NCI-H187 treated with DMSO at 0.1 percent for 48 hours (cell line): ENCODE measurements around the gene CTNND2.
A peak's percentile ranks its signal among the peaks of the same experiment; 100 is the strongest.

Experiments used
- DNase-seq: peaks from one replicate; lab custom pipeline; 2025; lab: John Stamatoyannopoulos, UW

CTNND2 gene

GRCh38 chr5:11595045-11595444, 309.2 kb downstream of the CTNND2 start:
- DNase-seq = no peak

GRCh38 chr5:11594021-11594420, 310.2 kb downstream of the CTNND2 start:
- DNase-seq = no peak

GRCh38 chr5:11590475-11590874, 313.8 kb downstream of the CTNND2 start:
- DNase-seq = no peak

- DNase-seq = no peak
Observed at GRCh38 chr5:11588803-11589202, 315.4 kb downstream of the CTNND2 start.

- DNase-seq = no peak
Observed at GRCh38 chr5:11584017-11584416, 320.2 kb downstream of the CTNND2 start.

GRCh38 chr5:11579351-11579750, 324.9 kb downstream of the CTNND2 start:
- DNase-seq = no peak

- DNase-seq = no peak
Observed at GRCh38 chr5:11574787-11575186, 329.5 kb downstream of the CTNND2 start.

- DNase-seq = no peak
Observed at GRCh38 chr5:11573140-11573992, 330.9 kb downstream of the CTNND2 start.

- no peak for DNase-seq
Observed at GRCh38 chr5:11564706-11565105, 339.5 kb downstream of the CTNND2 start.

- no peak for DNase-seq
Observed at GRCh38 chr5:11563822-11564221, 340.4 kb downstream of the CTNND2 start.

- no peak for DNase-seq
Observed at GRCh38 chr5:11560915-11561697, 343.1 kb downstream of the CTNND2 start.

GRCh38 chr5:11557063-11557462, 347.2 kb downstream of the CTNND2 start:
- DNase-seq = no peak

- no peak for DNase-seq
Observed at GRCh38 chr5:11555171-11555570, 349.1 kb downstream of the CTNND2 start.

GRCh38 chr5:11547730-11548129, 356.5 kb downstream of the CTNND2 start:
- DNase-seq = no peak

- no peak for DNase-seq
Observed at GRCh38 chr5:11547140-11547539, 357.1 kb downstream of the CTNND2 start.

GRCh38 chr5:11540112-11540511, 364.1 kb downstream of the CTNND2 start:
- DNase-seq = no peak

- no peak for DNase-seq
Observed at GRCh38 chr5:11531811-11532555, 372.3 kb downstream of the CTNND2 start.

- DNase-seq = no peak
Observed at GRCh38 chr5:11528720-11529119, 375.5 kb downstream of the CTNND2 start.

GRCh38 chr5:11527652-11528349, 376.4 kb downstream of the CTNND2 start:
- DNase-seq = peak; percentile 49

- no peak for DNase-seq
Observed at GRCh38 chr5:11525020-11525419, 379.2 kb downstream of the CTNND2 start.

GRCh38 chr5:11524188-11524587, 380.1 kb downstream of the CTNND2 start:
- DNase-seq = peak; percentile 37

GRCh38 chr5:11522796-11523195, 381.4 kb downstream of the CTNND2 start:
- DNase-seq = no peak
